Neural progenitor cell (in vitro differentiated cells): ENCODE measurements around the gene TOB1. TPM values are rescaled to one million over a fixed set of nuclear protein-coding genes. Genes with fewer than 3 reads are reported as not detected.

ENCODE experiments used
- DNase-seq: peaks from one replicate; pipeline ENCODE4 v3.0.0-alpha.2; 2016; ENCODE audit warnings: low spot score
- H2AFZ ChIP-seq: fragments of 200-600 bp; sonication (generic); replicated peaks from 2 replicates; pipeline ENCODE4 v1.6.1; 2016; ENCODE audit warnings: antibody characterized with exemption
- H3F3A ChIP-seq: fragments of 200-600 bp; sonication (generic); 2 replicates; pipeline ENCODE4 v1.6.1; 2016; ENCODE audit warnings: antibody characterized with exemption, low read depth
- H3K27ac ChIP-seq: fragments of 200-600 bp; sonication (generic); 2 replicates; pipeline ENCODE4 v1.5.1; 2016; ENCODE audit warnings: mild to moderate bottlenecking
- H3K27me3 ChIP-seq: fragments of 200-600 bp; sonication (generic); 2 replicates; pipeline ENCODE4 v1.6.1; 2016; ENCODE audit warnings: mild to moderate bottlenecking, moderate library complexity
- H3K36me3 ChIP-seq: fragments of 200-600 bp; sonication (generic); 2 replicates; pipeline ENCODE4 v1.5.1; 2016
- H3K4me1 ChIP-seq: fragments of 200-600 bp; sonication (generic); 2 replicates; pipeline ENCODE4 v1.6.1; 2016; ENCODE audit warnings: mixed run types
- H3K4me2 ChIP-seq: fragments of 200-600 bp; sonication (generic); 2 replicates; pipeline ENCODE4 v1.6.1; 2016
- H3K4me3 ChIP-seq: fragments of 200-600 bp; sonication (generic); 2 replicates; pipeline ENCODE4 v1.5.1; 2016
- H3K79me2 ChIP-seq: fragments of 200-600 bp; sonication (generic); 2 replicates; pipeline ENCODE4 v1.6.1; 2016; ENCODE audit warnings: low read depth
- H3K9ac ChIP-seq: fragments of 200-600 bp; sonication (generic); 2 replicates; pipeline ENCODE4 v1.6.1; 2016
- H3K9me3 ChIP-seq: fragments of 200-600 bp; sonication (generic); 2 replicates; pipeline ENCODE4 v1.5.1; 2016; ENCODE audit warnings: low read depth
- H4K20me1 ChIP-seq: fragments of 200-600 bp; sonication (generic); 2 replicates; pipeline ENCODE4 v1.6.1; 2016; ENCODE audit warnings: low read depth
- H3K27ac Mint-ChIP-seq: 3 replicates; pipeline ENCODE4 v1.8.0; 2021; ENCODE audit warnings: mixed read lengths
- H3K27me3 Mint-ChIP-seq: 2 replicates; pipeline ENCODE4 v1.8.0; 2022; ENCODE audit warnings: low read depth, mild to moderate bottlenecking, inconsistent platforms, moderate library complexity, mixed read lengths; ENCODE audit not compliant: insufficient read depth
- H3K36me3 Mint-ChIP-seq: 3 replicates; pipeline ENCODE4 v1.8.0; 2021; ENCODE audit warnings: mixed read lengths
- H3K4me1 Mint-ChIP-seq: 3 replicates; pipeline ENCODE4 v1.8.0; 2021; ENCODE audit warnings: mixed read lengths
- H3K4me3 Mint-ChIP-seq: 3 replicates; pipeline ENCODE4 v1.8.0; 2021; ENCODE audit warnings: mild to moderate bottlenecking, moderate library complexity, mixed read lengths
- H3K9me3 Mint-ChIP-seq: 3 replicates; pipeline ENCODE4 v1.8.0; 2020; ENCODE audit warnings: mixed read lengths
- CTCF ChIP-seq: fragments of 200-600 bp; sonication (generic); IDR thresholded peaks from 2 replicates; pipeline ENCODE4 v1.5.1; 2017; ENCODE audit warnings: antibody characterized with exemption, mild to moderate bottlenecking
- EZH2 ChIP-seq: fragments of 200-600 bp; sonication (generic); IDR thresholded peaks from 2 replicates; pipeline ENCODE4 v1.6.1; 2017; ENCODE audit warnings: antibody characterized with exemption, mild to moderate bottlenecking, moderate library complexity
- EZH2phosphoT487 ChIP-seq: fragments of 200-600 bp; sonication (generic); IDR thresholded peaks from 2 replicates; pipeline ENCODE4 v1.6.1; 2017; ENCODE audit warnings: antibody characterized with exemption
- total RNA-seq: library from RNA; depleted of rRNA; stranded (reverse); fragments of >200 nt; gene quantifications from 2 replicates; pipeline ENCODE4 v1.2.3, GENCODE V29; 2015; ENCODE audit warnings: low replicate concordance

TOB1 gene
- total RNA-seq, 1 donor from 2014 or later = 18.2 TPM

DNA sequence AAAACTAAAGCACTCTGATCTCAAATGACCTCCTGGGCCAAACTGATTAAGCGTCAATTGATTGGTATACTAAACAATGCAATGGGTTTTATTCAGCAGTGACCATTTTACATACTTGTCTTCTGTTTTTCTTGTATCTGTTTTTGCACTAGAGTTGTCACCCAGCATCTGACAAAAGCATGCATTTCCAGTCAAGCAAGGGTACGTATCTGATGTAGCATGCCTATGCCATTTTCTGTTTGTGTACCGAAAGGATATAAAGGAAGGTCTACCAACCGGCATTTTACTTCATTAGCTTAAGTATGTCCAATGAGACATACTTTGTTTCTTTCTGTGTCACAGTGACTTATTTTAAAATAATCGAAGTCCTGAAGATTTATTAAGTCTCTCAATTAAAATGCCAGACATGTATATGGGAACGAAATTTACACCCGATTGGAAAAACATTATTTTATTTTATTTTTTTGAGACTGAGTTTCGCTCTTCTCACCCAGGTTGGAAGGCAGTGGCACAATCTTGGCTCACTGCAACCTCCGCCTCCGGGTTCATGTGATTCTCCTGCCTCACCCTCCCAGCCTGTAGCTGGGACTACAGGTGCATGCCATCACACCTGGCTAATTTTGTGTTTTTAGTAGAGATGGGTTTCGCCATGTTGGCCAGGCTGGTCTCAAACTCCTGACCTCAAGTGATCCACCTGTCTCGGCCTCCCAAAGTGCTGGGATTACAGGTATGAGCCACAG lies 7.5 kb downstream of the TOB1 start:
- Histone ChIP-seq H3K9me3 (no peaks in the 10 kb centered on the region), H4K20me1 (peaks cover 29% of the 10 kb centered on the region), H3K9ac (no peak overlapping the region), H3K4me1 (peaks cover 13% of the 10 kb centered on the region), H3K36me3 (peaks cover 17% of the 10 kb centered on the region), H3K4me2 (no peak overlapping the region), H3F3A (peaks cover 29% of the 10 kb centered on the region), H3K4me3 (no peak overlapping the region), H2AFZ (no peak overlapping the region), H3K79me2 (peaks cover 24% of the 10 kb centered on the region), H3K27ac (no peak overlapping the region), H3K27me3 (no peaks in the 10 kb centered on the region)
- Mint-ChIP-seq H3K4me3 (no peak overlapping the region), H3K4me1 (peaks cover 9% of the 10 kb centered on the region), H3K27me3 (peaks cover 4% of the 10 kb centered on the region), H3K27ac (no peak overlapping the region), H3K9me3 (no peaks in the 10 kb centered on the region), H3K36me3 (peaks cover 8% of the 10 kb centered on the region)
- no peak for DNase-seq
- no peak for TF ChIP-seq EZH2phosphoT487
- TF ChIP-seq EZH2 = no peak
- no peak for TF ChIP-seq CTCF

DNA sequence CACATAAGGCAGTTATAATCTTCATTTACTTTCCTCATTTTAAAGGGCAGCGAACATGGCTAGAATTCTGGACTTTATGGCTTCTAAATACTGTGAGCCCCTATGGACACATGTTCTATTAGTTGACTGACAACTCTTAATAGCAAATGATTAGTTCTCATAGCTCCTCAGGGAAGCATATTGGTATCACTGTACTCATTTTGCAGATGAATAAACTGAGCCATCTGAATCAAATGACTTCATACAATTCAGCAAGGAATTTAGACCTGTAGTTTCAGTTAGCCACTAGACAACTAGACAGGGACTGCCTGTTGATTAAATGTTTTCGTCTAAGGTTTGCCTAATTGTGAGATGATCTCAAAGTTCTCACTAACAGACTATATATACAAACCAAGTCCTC lies 9.7 kb downstream of the TOB1 start:
- Mint-ChIP-seq H3K36me3 (no peaks in the 10 kb centered on the region), H3K27me3 (peaks cover 4% of the 10 kb centered on the region), H3K4me3 (no peak overlapping the region), H3K27ac (no peak overlapping the region), H3K9me3 (no peaks in the 10 kb centered on the region), H3K4me1 (peaks cover 12% of the 10 kb centered on the region)
- H3K79me2 ChIP-seq = peaks cover 2% of the 10 kb centered on the region
- H2AFZ ChIP-seq = no peak overlapping the region
- H3K36me3 ChIP-seq = peaks cover 1% of the 10 kb centered on the region
- H3K27me3 ChIP-seq = no peaks in the 10 kb centered on the region
- H3K4me1 ChIP-seq = peaks cover 5% of the 10 kb centered on the region
- H3K27ac ChIP-seq = no peak overlapping the region
- no peaks in the 10 kb centered on the region for H3K9me3 ChIP-seq
- H3F3A ChIP-seq = peaks cover 13% of the 10 kb centered on the region
- TF ChIP-seq EZH2phosphoT487 = no peak
- TF ChIP-seq CTCF = no peak
- no peak for TF ChIP-seq EZH2
- no peak overlapping the region for H3K4me2 ChIP-seq
- DNase-seq = no peak
- H4K20me1 ChIP-seq = peaks cover 7% of the 10 kb centered on the region
- H3K9ac ChIP-seq = no peak overlapping the region
- H3K4me3 ChIP-seq = no peak overlapping the region

GRCh38 chr17:50855708-50856330 lies 10.3 kb downstream of the TOB1 start:
- TF ChIP-seq EZH2phosphoT487 (no peak), EZH2 (no peak), CTCF (no peak)
- Histone ChIP-seq H3K9me3 (no peaks in the 10 kb centered on the region), H3K4me1 (no peaks in the 10 kb centered on the region), H3K36me3 (no peaks in the 10 kb centered on the region), H4K20me1 (peaks cover under 1% of the 10 kb centered on the region), H3K27ac (no peak overlapping the region), H3F3A (peaks cover 7% of the 10 kb centered on the region), H3K4me2 (no peak overlapping the region), H3K79me2 (no peaks in the 10 kb centered on the region), H2AFZ (no peak overlapping the region), H3K9ac (no peak overlapping the region), H3K4me3 (no peak overlapping the region), H3K27me3 (no peaks in the 10 kb centered on the region)
- H3K9me3 Mint-ChIP-seq = no peaks in the 10 kb centered on the region
- no peak overlapping the region for H3K4me3 Mint-ChIP-seq
- DNase-seq = no peak
- no peaks in the 10 kb centered on the region for H3K36me3 Mint-ChIP-seq
- H3K27me3 Mint-ChIP-seq = peaks cover 4% of the 10 kb centered on the region
- no peak overlapping the region for H3K27ac Mint-ChIP-seq
- peaks cover 12% of the 10 kb centered on the region for H3K4me1 Mint-ChIP-seq
